SK-N-SH (cell line): ENCODE measurements around the gene PLCB1. TPM values are rescaled to one million over a fixed set of nuclear protein-coding genes. Genes with fewer than 3 reads are reported as not detected.

ENCODE experiments used
- CTCF ChIA-PET: fragments of 300-600, 350-600 bp; formaldehyde crosslinking; extraction: SDS; loops from one replicate; lab custom pipeline; 2021; lab: Yijun Ruan, JAX
- POLR2A ChIA-PET: fragments of 350-600 bp; sonication (Branson Sonifier 250); formaldehyde crosslinking; extraction: SDS; loops from one replicate; lab custom pipeline; 2020; ENCODE audit warnings: antibody characterized with exemption, inconsistent platforms; lab: Yijun Ruan, JAX
- DNase-seq: peaks from one replicate; pipeline ENCODE4 v3.0.0; 2012
- H2AFZ ChIP-seq: fragments of 200-600 bp; sonication (generic); 2 replicates; pipeline ENCODE4 v1.8.1; 2016; ENCODE audit warnings: antibody characterized with exemption, mild to moderate bottlenecking, low read depth
- H3F3A ChIP-seq: fragments of 200-600 bp; sonication (generic); replicated peaks from 2 replicates; pipeline ENCODE3; 2016; ENCODE audit warnings: antibody characterized with exemption, mild to moderate bottlenecking; ENCODE audit not compliant: insufficient read depth
- H3K27ac ChIP-seq, 2 experiments: fragments of 200-500 bp in 1 of 2; fragments of 200-600 bp in 1 of 2; sonication (Bioruptor generic) in 1 of 2; sonication (generic), shearing (Covaris generic) in 1 of 2; 2 replicates each; pipeline versions ENCODE4 v1.5.1 to v1.6.1; 2014 to 2016; ENCODE audit warnings: low read depth in 2 of 2, inconsistent platforms in 1 of 2, low read length in 1 of 2, mild to moderate bottlenecking in 1 of 2, mixed read lengths in 1 of 2
- H3K27me3 ChIP-seq: fragments of 200-600 bp; sonication (generic), shearing (Covaris generic); 2 replicates; pipeline ENCODE4 v1.6.1; 2016; ENCODE audit warnings: mixed run types; ENCODE audit not compliant: insufficient read depth
- H3K36me3 ChIP-seq, 2 experiments: fragments of 200-500 bp in 1 of 2; fragments of 200-600 bp in 1 of 2; sonication (Bioruptor generic) in 1 of 2; sonication (generic) in 1 of 2; replicated peaks in 1 of 2; 2 replicates each; pipeline versions ENCODE3 to v1.5.1; 2014 to 2016; ENCODE audit warnings: low read length in 1 of 2, mild to moderate bottlenecking in 1 of 2; ENCODE audit not compliant: insufficient read depth in 2 of 2, control insufficient read depth in 1 of 2
- H3K4me1 ChIP-seq, 2 experiments: fragments of 200-500 bp in 1 of 2; fragments of 200-600 bp in 1 of 2; sonication (Bioruptor generic) in 1 of 2; sonication (generic), shearing (Covaris generic) in 1 of 2; 2 replicates each; pipeline versions ENCODE4 v1.5.1 to v1.6.1; 2014 to 2016; ENCODE audit warnings: low read depth in 1 of 2, low read length in 1 of 2, mixed run types in 1 of 2; ENCODE audit not compliant: insufficient read depth in 2 of 2, control insufficient read depth in 1 of 2
- H3K4me2 ChIP-seq: fragments of 200-600 bp; sonication (generic), shearing (Covaris generic); 2 replicates; pipeline ENCODE4 v1.6.1; 2017; ENCODE audit warnings: mixed run types
- H3K4me3 ChIP-seq, 2 experiments: fragments of 200-500 bp in 1 of 2; fragments of 200-600 bp in 1 of 2; sonication (Bioruptor generic) in 1 of 2; sonication (generic), shearing (Covaris generic) in 1 of 2; 2 replicates each; pipeline versions ENCODE4 v1.5.1 to v1.8.1; 2014 to 2016; ENCODE audit warnings: low read depth in 2 of 2, inconsistent platforms in 1 of 2, low read length in 1 of 2, mild to moderate bottlenecking in 1 of 2, mixed read lengths in 1 of 2, moderate library complexity in 1 of 2
- H3K79me2 ChIP-seq: fragments of 200-600 bp; sonication (generic); 2 replicates; pipeline ENCODE4 v1.8.1; 2017; ENCODE audit warnings: mild to moderate bottlenecking; ENCODE audit not compliant: insufficient read depth
- H3K9ac ChIP-seq: fragments of 200-600 bp; sonication (generic); 2 replicates; pipeline ENCODE4 v1.6.1; 2017; ENCODE audit warnings: mixed run types
- H3K9me2 ChIP-seq: fragments of 200-600 bp; sonication (generic); 2 replicates; pipeline ENCODE4 v1.6.1; 2017; ENCODE audit warnings: mixed run types
- H3K9me3 ChIP-seq: fragments of 200-600 bp; sonication (generic); 2 replicates; pipeline ENCODE4 v1.6.1; 2017; ENCODE audit warnings: mixed run types, mild to moderate bottlenecking, moderate library complexity
- H4K20me1 ChIP-seq: fragments of 200-600 bp; sonication (generic); 2 replicates; pipeline ENCODE4 v1.6.1; 2017; ENCODE audit warnings: mild to moderate bottlenecking, mixed run types; ENCODE audit not compliant: insufficient read depth
- CHD2 ChIP-seq: fragments of 150-350 bp; IDR thresholded peaks from 2 replicates; pipeline ENCODE4 v1.6.1; 2018; ENCODE audit warnings: low read length; ENCODE audit not compliant: partially characterized antibody
- EP300 ChIP-seq, 2 experiments: IDR thresholded peaks; 2 replicates each; pipeline versions ENCODE4 v1.4.0 to v1.6.1; 2012; ENCODE audit warnings: borderline replicate concordance in 1 of 2, low read depth in 1 of 2, low read length in 1 of 2
- EZH2phosphoT487 ChIP-seq: fragments of 200-600 bp; sonication (generic); IDR thresholded peaks from 2 replicates; pipeline ENCODE4 v1.6.1; 2017; ENCODE audit warnings: low read depth, mixed run types, mild to moderate bottlenecking, antibody characterized with exemption, moderate library complexity, borderline replicate concordance
- FOSL2 ChIP-seq: IDR thresholded peaks from 2 replicates; pipeline ENCODE4 v1.4.0; 2012; ENCODE audit warnings: low read depth, mild to moderate bottlenecking, moderate library complexity, borderline replicate concordance
- FOXJ3 ChIP-seq: sonication (generic); formaldehyde crosslinking; IDR thresholded peaks from 2 replicates; pipeline ENCODE4 v1.5.1; 2020; ENCODE audit warnings: mild to moderate bottlenecking, missing genetic modification reagents
- IRF3 ChIP-seq: fragments of 150-350 bp; IDR thresholded peaks from 2 replicates; pipeline ENCODE4 v1.6.1; 2016; ENCODE audit warnings: mild to moderate bottlenecking, low read depth, low read length
- JUND ChIP-seq: IDR thresholded peaks from 2 replicates; pipeline ENCODE4 v1.4.0; 2012
- MAX ChIP-seq: IDR thresholded peaks from 2 replicates; pipeline ENCODE4 v1.4.0; 2012; ENCODE audit warnings: low read depth
- MXI1 ChIP-seq: IDR thresholded peaks from 2 replicates; pipeline ENCODE4 v1.6.1; 2012; ENCODE audit warnings: mild to moderate bottlenecking, low read depth, low read length, improper control_type of control experiment
- NFIC ChIP-seq: IDR thresholded peaks from 2 replicates; pipeline ENCODE4 v1.4.0; 2012; ENCODE audit warnings: borderline replicate concordance
- POLR2AphosphoS5 ChIP-seq: IDR thresholded peaks from 2 replicates; pipeline ENCODE4 v1.6.1; 2012; ENCODE audit warnings: low read depth, low read length
- RAD21 ChIP-seq: IDR thresholded peaks from 2 replicates; pipeline ENCODE4 v1.6.1; 2012; ENCODE audit warnings: mild to moderate bottlenecking, low read length
- RCOR1 ChIP-seq: fragments of 150-350 bp; IDR thresholded peaks from 2 replicates; pipeline ENCODE4 v1.6.1; 2017; ENCODE audit warnings: antibody characterized with exemption, low read length
- RXRA ChIP-seq: IDR thresholded peaks from 2 replicates; pipeline ENCODE4 v1.4.0; 2012; ENCODE audit warnings: low read depth, mild to moderate bottlenecking, borderline replicate concordance
- SIN3A ChIP-seq: IDR thresholded peaks from 2 replicates; pipeline ENCODE4 v1.6.1; 2012; ENCODE audit warnings: low read depth, mild to moderate bottlenecking, low read length, moderate library complexity, borderline replicate concordance
- TAF1 ChIP-seq: IDR thresholded peaks from 2 replicates; pipeline ENCODE4 v1.6.1; 2012; ENCODE audit warnings: low read depth, mild to moderate bottlenecking, low read length, moderate library complexity, borderline replicate concordance
- TEAD4 ChIP-seq: IDR thresholded peaks from 2 replicates; pipeline ENCODE4 v1.4.0; 2012; ENCODE audit warnings: mild to moderate bottlenecking, borderline replicate concordance; ENCODE audit not compliant: insufficient read depth
- WGBS: methylation state at CpG from one replicate; pipeline ENCODE4 v1.1.6; 2017; ENCODE audit warnings: low lambda C conversion rate; 5-methylcytosine and 5-hydroxymethylcytosine counted together
- polyA plus RNA-seq, 3 experiments: library from polyadenylated mRNA; depleted of rRNA; stranded (reverse); fragments of >200 nt; gene quantifications; 2 replicates each; pipeline ENCODE4 v1.2.3, GENCODE V29; 2012

Gene PLCB1
- polyA plus RNA-seq, 1 of the 3 experiments (the other 2 are of a cell fraction), result 10.5 TPM

GRCh38 chr20:8260837-8261251 lies 128.8 kb downstream of the PLCB1 start:
- ChIA-PET CTCF (interaction anchor here (0.9 kb wide), 1 partner anchor 217 kb away, joined by 3 read pairs; no protein-coding TSS in a partner anchor), POLR2A (no interaction called here)
- Histone ChIP-seq H3K27me3 (no peaks in the 10 kb centered on the region), H4K20me1 (no peaks in the 10 kb centered on the region), H3K4me2 (no peak overlapping the region), H3K79me2 (no peaks in the 10 kb centered on the region; the same call in none of the 2 replicates), H3K27ac (no peak overlapping the region), H3K4me3 (no peak overlapping the region), H3K9ac (no peak overlapping the region), H3K9me2 (no peaks in the 10 kb centered on the region), H3K36me3 (no peaks in the 10 kb centered on the region), H3K4me1 (no peaks in the 10 kb centered on the region), H2AFZ (no peak overlapping the region), H3F3A (no peaks in the 10 kb centered on the region), H3K9me3 (no peaks in the 10 kb centered on the region)
- WGBS, result 84% methylated on average over 5 of the region's 5 CpGs
- TF ChIP-seq EP300 (IDR thresholded peaks at IDR 0.05; ENCODE audit: borderline replicate concordance in 1 of 2, low read depth in 1 of 2, low read length in 1 of 2), result no peak
- no peak for DNase-seq

GRCh38 chr20:8262721-8263120 lies 130.7 kb downstream of the PLCB1 start:
- Histone ChIP-seq H3K9ac (no peak overlapping the region), H2AFZ (no peak overlapping the region), H3K4me2 (no peak overlapping the region), H4K20me1 (no peaks in the 10 kb centered on the region), H3F3A (no peaks in the 10 kb centered on the region), H3K27me3 (no peaks in the 10 kb centered on the region), H3K4me3 (no peak overlapping the region), H3K27ac (no peak overlapping the region), H3K9me2 (no peaks in the 10 kb centered on the region), H3K9me3 (no peaks in the 10 kb centered on the region), H3K36me3 (no peaks in the 10 kb centered on the region), H3K79me2 (peaks cover 3% of the 10 kb centered on the region), H3K4me1 (no peaks in the 10 kb centered on the region)
- POLR2A ChIA-PET, result no interaction called here
- CTCF ChIA-PET, result no interaction called here
- no peak for TF ChIP-seq IRF3
- 60% methylated on average over 1 of the region's 1 CpG for WGBS
- no peak for DNase-seq

GRCh38 chr20:8265588-8265987 lies 133.5 kb downstream of the PLCB1 start:
- no peak for DNase-seq
- no peak for TF ChIP-seq FOXJ3 (CRISPR knock-in tag)
- no peak for TF ChIP-seq TEAD4
- no peak for TF ChIP-seq POLR2AphosphoS5
- TF ChIP-seq RXRA, result no peak
- no peak for TF ChIP-seq MXI1
- no peak for TF ChIP-seq EZH2phosphoT487
- no peak for TF ChIP-seq IRF3
- TF ChIP-seq TAF1, result no peak
- no peak for TF ChIP-seq JUND
- TF ChIP-seq RAD21, result no peak
- TF ChIP-seq CHD2, result no peak
- TF ChIP-seq FOSL2, result no peak
- TF ChIP-seq NFIC, result no peak
- no peak for TF ChIP-seq SIN3A
- TF ChIP-seq RCOR1, result no peak
- no peak for TF ChIP-seq MAX
- no peaks in the 10 kb centered on the region for H3K4me1 ChIP-seq
- POLR2A ChIA-PET, result no interaction called here
- no peaks in the 10 kb centered on the region for H3K9me2 ChIP-seq
- H3K9me3 ChIP-seq, result no peaks in the 10 kb centered on the region
- no peak overlapping the region for H2AFZ ChIP-seq
- no peaks in the 10 kb centered on the region for H3F3A ChIP-seq
- no peaks in the 10 kb centered on the region for H4K20me1 ChIP-seq
- peaks cover 12% of the 10 kb centered on the region for H3K79me2 ChIP-seq
- no peaks in the 10 kb centered on the region for H3K36me3 ChIP-seq
- H3K27me3 ChIP-seq, result no peaks in the 10 kb centered on the region
- no peak overlapping the region for H3K4me2 ChIP-seq
- H3K27ac ChIP-seq, result no peak overlapping the region
- H3K4me3 ChIP-seq, result no peak overlapping the region
- H3K9ac ChIP-seq, result no peak overlapping the region
- CTCF ChIA-PET, result no interaction called here
